ENCODE data around the gene EIF4H.
"Not testable (repeated sequence)": the region's sequence is repeated elsewhere in the genome, so short reads cannot be mapped to it uniquely, and the experiment has no call there.

Gene EIF4H

GRCh38 chr7:74203956-74204618 is 29.9 kb downstream of the EIF4H start:
- TF ChIP-seq CTCF (IDR thresholded peaks at IDR 0.05; ENCODE audit: low read depth, low read length) = no peak
- no peaks in the 10 kb centered on the region for H3K9me3 ChIP-seq (ENCODE audit: severe bottlenecking)
- no peak overlapping the region for H3K4me3 ChIP-seq (ENCODE audit: low read depth, low read length)
- no peaks in the 10 kb centered on the region for H3K36me3 ChIP-seq
- peaks cover 8% of the 10 kb centered on the region for H3K27me3 ChIP-seq (ENCODE audit: insufficient read depth, low read depth, severe bottlenecking)
- no peak for DNase-seq
- H3K27ac ChIP-seq = no peak overlapping the region

GRCh38 chr7:74206052-74206451 is 31.9 kb downstream of the EIF4H start:
- not testable (repeated sequence) for H3K27me3 ChIP-seq (ENCODE audit: insufficient read depth, low read depth, severe bottlenecking); H3K4me3 ChIP-seq (ENCODE audit: low read depth, low read length); H3K9me3 ChIP-seq (ENCODE audit: severe bottlenecking); H3K27ac ChIP-seq; DNase-seq; H3K36me3 ChIP-seq

- DNase-seq = peak; percentile 78
- Histone ChIP-seq H3K27ac (no peak overlapping the region), H3K4me3 (ENCODE audit: low read depth, low read length) (no peak overlapping the region), H3K9me3 (ENCODE audit: severe bottlenecking) (no peaks in the 10 kb centered on the region), H3K27me3 (ENCODE audit: insufficient read depth, low read depth, severe bottlenecking) (peaks cover 8% of the 10 kb centered on the region), H3K36me3 (no peaks in the 10 kb centered on the region)
- peak; percentile 93 for TF ChIP-seq CTCF (IDR thresholded peaks at IDR 0.05; ENCODE audit: low read depth, low read length)
These were observed 32.5 kb downstream of the EIF4H start for GRCh38 chr7:74206589-74207120.

- H3K36me3 ChIP-seq = no peaks in the 10 kb centered on the region
- TF ChIP-seq CTCF (IDR thresholded peaks at IDR 0.05; ENCODE audit: low read depth, low read length) = no peak
- DNase-seq = no peak
These were observed 33.4 kb downstream of the EIF4H start for GRCh38 chr7:74207586-74207985.

GRCh38 chr7:74208241-74208640 is 34.1 kb downstream of the EIF4H start:
- DNase-seq; H3K27me3 ChIP-seq (ENCODE audit: insufficient read depth, low read depth, severe bottlenecking); H3K9me3 ChIP-seq (ENCODE audit: severe bottlenecking); H3K36me3 ChIP-seq; H3K4me3 ChIP-seq (ENCODE audit: low read depth, low read length); H3K27ac ChIP-seq: not testable (repeated sequence)

More at GRCh38 chr7:74207586-74207985, 33.4 kb downstream of the EIF4H start:
- Histone ChIP-seq H3K9me3 (ENCODE audit: severe bottlenecking) (no peaks in the 10 kb centered on the region), H3K27ac (no peak overlapping the region), H3K4me3 (ENCODE audit: low read depth, low read length) (no peak overlapping the region), H3K27me3 (ENCODE audit: insufficient read depth, low read depth, severe bottlenecking) (peaks cover 8% of the 10 kb centered on the region)

- no peak overlapping the region for H3K4me3 ChIP-seq (ENCODE audit: low read depth, low read length)
- TF ChIP-seq CTCF (IDR thresholded peaks at IDR 0.05; ENCODE audit: low read depth, low read length) = no peak
- no peaks in the 10 kb centered on the region for H3K36me3 ChIP-seq
- no peak for DNase-seq
- no peaks in the 10 kb centered on the region for H3K9me3 ChIP-seq (ENCODE audit: severe bottlenecking)
- H3K27me3 ChIP-seq (ENCODE audit: insufficient read depth, low read depth, severe bottlenecking) = no peaks in the 10 kb centered on the region
- H3K27ac ChIP-seq = no peak overlapping the region
These were observed 38.5 kb downstream of the EIF4H start for GRCh38 chr7:74212661-74213060.
